HG03342 (cell line): ENCODE measurements around the gene TIMM8B.
"Not testable (repeated sequence)": the region's sequence is repeated elsewhere in the genome, so short reads cannot be mapped to it uniquely, and the experiment has no call there.

Experiments used
- ATAC-seq: cut with Tn5 transposase; IDR thresholded peaks from one replicate; pipeline ENCODE4 v1.9.1; 2021; ENCODE audit warnings: mild to moderate bottlenecking, moderate library complexity; ENCODE audit not compliant: unreplicated experiment

Gene TIMM8B

GRCh38 chr11:112085822-112086421, 634 bp downstream of the TIMM8B start:
- peak; percentile 40 for ATAC-seq

GRCh38 chr11:112082729-112083128, 3.8 kb downstream of the TIMM8B start:
- no peak for ATAC-seq

- ATAC-seq, result peak; percentile 83
These were observed 12.4 kb downstream of the TIMM8B start, which contains the start of the genes NKAPD1 and PIH1D2 for GRCh38 chr11:112073941-112074811. NKAPD1 (plus strand) TSS chr11:112074299; CDS start chr11:112075575, 1,276 bp downstream. PIH1D2 (minus strand) TSS chr11:112074017; CDS start chr11:112073174, 843 bp downstream.

GRCh38 chr11:112062923-112063322, 23.6 kb downstream of the TIMM8B start:
- no peak for ATAC-seq

GRCh38 chr11:112058103-112058502, 28.5 kb downstream of the TIMM8B start:
- ATAC-seq, result no peak

- no peak for ATAC-seq
These were observed 29.4 kb downstream of the TIMM8B start for GRCh38 chr11:112057170-112057569.

GRCh38 chr11:112051768-112052167, 34.8 kb downstream of the TIMM8B start:
- no peak for ATAC-seq

- peak; percentile 76 for ATAC-seq
These were observed 35.8 kb downstream of the TIMM8B start for GRCh38 chr11:112050721-112051120.

- no peak for ATAC-seq
These were observed 36.8 kb downstream of the TIMM8B start for GRCh38 chr11:112049777-112050176.

- ATAC-seq, result not testable (repeated sequence)
These were observed 38.3 kb downstream of the TIMM8B start for GRCh38 chr11:112048256-112048655.

- ATAC-seq, result not testable (repeated sequence)
These were observed 39.9 kb downstream of the TIMM8B start for GRCh38 chr11:112046647-112047046.

GRCh38 chr11:112044961-112045360, 41.6 kb downstream of the TIMM8B start:
- ATAC-seq, result no peak

GRCh38 chr11:112042961-112043304, 43.6 kb downstream of the TIMM8B start:
- no peak for ATAC-seq

- no peak for ATAC-seq
These were observed 44.2 kb downstream of the TIMM8B start for GRCh38 chr11:112042161-112042960.

- ATAC-seq, result no peak
These were observed 49.0 kb downstream of the TIMM8B start for GRCh38 chr11:112037527-112037926.
